Activated T-cell treated with anti-CD3 and anti-CD28 coated beads for 24 hours (primary cell): Measurements from ENCODE around the gene EPB41L1.

Experiments
- DNase-seq: peaks from one replicate; pipeline ENCODE4 v3.0.0-alpha.2; 2020; ENCODE audit warnings: low read depth

The EPB41L1 gene

DNA sequence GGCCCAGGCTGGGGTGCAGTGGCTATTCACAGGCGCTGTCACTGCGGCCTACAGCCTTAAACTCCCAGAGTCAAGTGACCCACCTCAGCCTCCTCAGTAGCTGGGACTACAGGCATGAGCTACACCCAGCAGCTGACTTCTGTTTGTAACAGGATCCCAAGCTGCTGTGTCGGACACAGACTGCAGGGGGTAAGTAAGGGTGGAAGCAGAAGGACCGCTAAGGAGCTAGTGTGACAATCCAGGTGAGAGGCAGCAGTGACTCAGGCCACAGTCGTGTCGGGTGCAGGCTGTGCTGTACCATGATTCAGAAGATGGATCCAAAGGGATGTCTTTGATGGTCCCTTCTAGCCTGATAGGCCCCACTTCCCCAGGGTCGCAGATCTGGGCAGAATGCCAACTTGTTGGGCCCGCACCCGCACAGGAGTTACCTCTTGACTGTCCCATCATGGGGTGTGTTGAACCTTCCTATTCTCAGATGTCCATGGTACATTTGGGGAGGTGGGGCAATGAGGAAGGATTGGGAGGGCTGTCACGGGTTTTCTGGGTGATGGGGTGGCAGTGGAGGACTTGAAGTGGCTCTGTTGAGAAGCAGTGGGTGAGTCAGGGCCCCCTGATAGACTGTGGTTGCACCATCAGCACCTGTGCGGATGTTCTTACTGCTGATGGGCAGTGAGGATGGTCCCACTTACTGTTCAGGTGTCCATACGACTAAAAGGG, 107.0 kb downstream of the EPB41L1 start:
- DNase-seq: no peak

DNA sequence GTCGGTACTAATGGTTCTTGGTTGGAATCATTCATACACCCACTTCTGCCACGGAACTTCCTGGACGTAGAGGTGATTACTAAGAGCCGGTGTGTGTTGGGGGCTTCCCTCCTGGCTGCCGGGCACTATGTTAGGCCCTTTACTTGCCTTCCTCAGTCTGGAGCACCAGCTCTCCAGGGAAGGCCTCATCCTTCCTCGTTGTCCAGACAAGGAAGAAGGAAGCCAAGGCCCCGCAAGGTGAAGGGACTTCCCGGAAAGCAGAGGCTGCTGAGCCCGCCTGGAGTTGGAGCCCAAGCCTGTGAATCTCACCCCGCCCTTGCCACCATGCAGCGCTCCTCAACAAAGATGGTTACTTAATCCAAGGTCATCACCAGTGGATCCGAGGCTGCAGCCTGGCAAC, 107.9 kb downstream of the EPB41L1 start:
- no peak for DNase-seq

DNA sequence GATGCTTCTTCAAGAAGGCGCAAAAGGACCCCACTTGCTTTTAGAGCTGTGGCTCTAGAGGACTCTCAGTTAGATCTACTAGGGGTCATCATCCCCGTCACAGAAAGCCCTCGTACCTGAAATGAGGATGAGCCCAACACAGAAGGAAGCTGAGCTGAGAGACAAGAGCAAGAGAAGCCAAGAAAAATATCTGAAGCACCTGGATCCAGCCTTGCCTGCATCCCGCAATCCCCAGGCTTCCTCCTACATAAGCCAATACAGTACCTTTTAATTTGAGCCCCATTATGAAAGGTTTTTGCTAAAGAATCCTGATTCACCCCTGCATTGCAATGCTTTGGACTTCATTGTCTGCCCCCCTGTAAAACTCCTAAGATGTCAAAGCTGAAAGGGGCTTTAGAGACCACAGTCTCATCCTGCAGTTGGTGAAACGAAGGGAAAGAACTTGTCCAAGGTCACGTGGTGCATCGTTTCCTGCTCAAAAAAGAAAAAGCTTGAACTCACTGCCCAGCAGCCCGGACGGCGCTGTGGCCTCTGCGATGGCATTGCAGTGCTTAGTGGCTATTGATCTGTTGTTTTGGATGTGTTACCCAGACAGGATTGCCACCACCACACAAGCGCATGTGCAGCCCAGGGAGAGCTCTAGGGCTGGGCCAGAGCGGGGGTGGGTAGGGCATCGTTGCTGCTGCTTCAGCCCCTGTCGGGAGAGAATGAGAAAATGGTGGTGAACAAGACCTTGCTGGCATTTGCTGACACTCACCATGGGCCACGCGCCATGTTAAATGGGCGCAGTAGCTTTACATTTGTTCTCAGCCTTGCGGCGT, 110.1 kb downstream of the EPB41L1 start:
- DNase-seq: no peak

DNA sequence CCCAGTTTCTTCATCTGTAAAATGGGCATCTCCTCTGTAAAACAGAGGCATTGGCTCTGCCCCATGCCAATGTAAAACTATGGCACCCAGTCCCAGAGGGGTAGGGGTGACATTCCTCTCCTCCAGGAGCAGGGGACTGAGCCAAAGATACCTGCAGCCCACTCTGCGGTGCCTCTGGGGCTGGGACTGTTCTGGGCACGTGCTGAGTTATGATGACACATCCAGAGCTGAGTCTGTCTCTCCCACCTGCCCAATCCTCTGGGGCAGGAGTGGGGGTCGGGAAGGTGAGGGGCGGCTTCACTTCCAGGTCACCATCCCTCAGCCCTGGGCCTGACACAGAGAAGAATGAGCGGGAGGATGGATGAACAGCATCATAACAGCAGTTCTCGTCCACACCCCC, 111.6 kb downstream of the EPB41L1 start:
- no peak for DNase-seq

DNA sequence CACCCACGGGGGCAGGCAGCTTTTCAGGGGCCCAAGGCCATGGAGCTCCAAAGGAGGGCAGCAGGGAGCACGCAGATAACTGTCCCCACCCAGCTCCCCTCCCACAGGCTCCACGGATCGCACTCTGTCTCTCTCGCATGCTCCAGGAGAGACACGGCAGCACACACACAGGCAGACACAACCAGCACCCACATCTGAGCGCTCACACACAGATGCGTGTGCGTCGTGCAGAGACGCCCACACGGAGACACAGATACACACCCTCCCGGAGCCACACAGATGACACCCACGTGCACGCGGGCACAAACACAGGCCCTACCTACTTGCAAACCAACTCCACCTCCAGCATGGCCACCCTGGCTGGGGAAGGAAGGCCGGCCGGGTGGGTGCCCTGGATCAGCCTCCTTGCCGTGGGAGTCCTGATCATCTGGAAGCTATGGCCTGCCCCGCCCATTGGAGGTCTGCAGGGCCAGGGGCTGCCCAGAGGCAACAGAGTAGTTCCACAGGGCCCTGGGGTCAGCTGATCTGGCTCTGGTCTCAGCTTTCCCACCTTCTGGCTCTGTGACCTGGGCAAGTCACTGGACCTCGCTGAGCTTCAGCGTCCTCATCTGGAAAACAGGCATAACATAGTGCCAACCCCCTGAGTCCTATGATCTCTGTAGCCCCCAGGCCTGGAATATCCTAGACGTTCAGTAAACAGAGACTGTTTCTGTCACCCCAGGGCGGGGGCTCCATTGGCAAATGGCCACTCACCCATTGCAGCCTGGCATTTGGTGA, 113.3 kb downstream of the EPB41L1 start:
- no peak for DNase-seq

DNA sequence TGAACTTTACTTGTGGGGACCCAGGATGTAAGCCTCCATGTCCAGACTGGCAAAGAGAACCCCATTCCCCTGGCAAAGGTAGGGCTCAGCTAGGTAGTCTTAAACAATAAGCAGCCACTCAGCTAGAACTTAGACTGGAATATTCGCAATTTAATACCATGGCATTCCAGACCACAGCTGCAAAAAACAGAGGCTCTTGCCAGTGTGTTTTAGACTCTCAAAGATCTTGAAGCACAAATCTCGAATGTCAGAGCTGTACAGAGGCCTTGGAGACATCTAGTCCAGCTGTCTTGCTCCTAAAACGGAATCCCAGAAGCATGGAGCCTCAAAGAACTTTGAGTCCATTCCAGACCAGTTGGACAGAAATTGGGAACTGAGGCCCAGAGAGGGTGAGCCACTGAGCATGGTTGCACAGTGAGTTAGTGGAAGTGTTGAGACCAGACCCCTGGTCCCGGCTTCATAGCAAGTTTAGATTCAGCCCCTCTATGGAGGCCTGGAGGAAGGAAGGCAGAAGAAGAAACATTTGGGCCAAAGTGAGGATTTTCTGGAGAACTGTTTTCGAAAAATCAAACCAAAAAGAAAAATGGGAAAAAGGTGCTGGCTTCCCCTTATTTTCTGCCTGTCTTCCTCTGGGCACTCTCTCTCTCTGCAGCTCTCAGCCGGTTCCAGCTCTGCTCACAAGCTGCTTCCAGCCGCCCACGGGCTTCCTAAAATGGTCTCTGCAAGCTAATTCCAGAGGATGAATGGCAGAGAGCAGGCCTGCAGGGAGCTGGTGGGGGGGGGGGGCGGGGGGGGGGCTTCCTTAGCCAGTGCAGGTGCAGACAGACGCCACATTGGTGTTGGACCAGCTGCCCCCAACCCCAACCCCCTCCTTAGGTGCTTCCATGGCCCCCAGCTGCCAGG, 114.2 kb downstream of the EPB41L1 start:
- DNase-seq: no peak

DNA sequence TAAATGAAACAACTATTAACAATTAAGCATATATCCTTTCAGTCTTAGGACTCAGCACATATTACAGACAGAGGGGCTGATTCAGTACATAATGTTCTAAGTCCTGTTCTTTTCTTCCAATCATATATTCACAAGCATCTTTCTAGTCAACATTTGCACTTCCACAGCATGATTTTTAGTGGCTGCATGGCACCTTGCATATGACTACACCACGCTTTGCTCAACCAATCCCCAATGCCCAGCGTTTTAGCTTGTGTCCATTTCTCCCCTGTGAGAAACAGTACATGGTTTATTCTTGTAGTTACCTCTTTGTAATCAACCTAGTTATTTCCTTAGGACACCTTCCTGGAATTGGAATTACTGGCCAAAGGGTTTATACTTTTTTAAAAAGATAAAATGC, 115.0 kb downstream of the EPB41L1 start:
- no peak for DNase-seq

DNA sequence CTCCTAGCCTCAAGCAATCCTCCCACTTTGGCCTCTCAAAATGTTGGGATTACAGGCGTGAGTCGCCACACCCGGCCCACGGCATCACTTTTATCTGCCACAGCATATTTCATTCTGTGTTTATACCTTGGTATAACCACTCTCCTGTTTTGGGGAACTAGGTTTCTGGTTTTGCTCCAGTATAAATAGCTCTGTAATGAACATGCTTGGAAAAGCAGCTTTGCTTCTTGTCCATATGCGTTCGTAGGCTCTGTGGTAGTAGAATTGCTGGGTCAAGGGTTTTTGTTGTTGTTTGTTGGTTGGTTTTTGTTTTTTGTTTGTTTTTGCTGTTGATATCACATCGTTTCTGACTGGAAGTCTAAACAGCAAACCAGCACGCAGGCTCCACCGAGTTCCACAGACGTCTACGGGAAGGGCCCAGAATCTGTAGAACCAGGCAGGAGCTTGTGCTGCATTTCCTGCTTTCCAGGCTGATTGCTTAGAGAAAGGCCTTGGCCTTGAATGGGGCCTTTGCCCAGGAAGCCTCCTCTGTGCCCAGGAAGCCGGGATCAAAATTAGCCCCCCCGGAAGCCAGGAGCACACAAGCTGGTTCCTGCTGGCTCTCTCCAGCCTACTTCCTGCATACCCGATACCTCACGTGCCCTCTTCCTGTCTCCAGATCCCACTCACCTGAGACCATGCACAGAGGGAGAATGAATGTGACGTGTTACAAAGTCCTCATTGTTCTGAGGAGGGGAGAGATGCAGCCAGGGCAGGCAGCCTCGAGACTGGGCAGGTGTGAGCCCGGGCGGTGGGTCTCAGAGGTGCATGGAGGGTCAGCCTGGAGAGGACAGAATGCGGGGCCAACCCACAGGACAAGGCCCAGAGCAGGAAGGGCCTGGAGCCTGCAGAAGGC, 116.5 kb downstream of the EPB41L1 start:
- no peak for DNase-seq

DNA sequence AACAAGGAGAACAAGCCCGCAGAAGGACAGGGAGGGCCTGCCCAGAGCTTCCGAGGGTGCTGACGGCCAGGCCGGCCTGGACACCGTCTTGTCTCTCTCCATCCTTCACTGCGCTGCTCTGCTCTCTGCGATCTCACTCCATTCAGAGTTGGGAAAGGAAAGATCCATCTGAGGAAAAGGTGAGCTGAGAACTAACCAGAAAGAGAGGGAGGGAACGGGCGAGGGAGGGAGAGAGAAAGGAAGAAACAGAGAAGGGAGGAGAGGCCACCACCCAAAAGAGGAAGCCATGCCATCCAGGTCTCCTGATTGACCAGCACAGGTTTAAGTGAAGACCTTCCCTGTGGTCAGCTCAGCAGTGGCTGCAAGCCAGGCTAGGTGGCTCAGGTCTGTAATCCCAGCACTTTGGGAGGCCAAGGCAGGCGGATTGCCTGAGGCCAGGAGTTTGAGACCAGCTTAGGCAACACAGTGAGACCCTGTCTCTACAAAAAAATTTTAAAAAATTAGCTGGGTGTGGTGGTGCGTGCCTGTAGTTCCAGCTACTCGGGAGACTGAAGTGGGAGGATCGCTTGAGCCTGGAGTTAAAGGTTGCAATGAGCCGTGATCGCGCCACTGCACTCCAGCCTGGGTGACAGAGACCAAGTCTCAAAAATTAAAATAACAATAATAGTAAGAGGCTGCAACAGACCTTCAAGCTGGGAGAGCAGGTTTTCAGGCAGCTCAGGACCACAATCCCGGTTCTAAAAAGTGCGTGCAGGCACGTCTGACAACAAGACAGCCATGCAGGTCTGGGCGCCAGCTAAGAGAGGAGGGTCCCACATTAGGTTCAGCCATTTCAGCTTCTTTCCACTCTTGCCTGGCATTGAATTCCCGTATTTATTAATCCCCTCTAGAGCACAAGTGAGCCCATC, 117.4 kb downstream of the EPB41L1 start:
- DNase-seq: no peak

DNA sequence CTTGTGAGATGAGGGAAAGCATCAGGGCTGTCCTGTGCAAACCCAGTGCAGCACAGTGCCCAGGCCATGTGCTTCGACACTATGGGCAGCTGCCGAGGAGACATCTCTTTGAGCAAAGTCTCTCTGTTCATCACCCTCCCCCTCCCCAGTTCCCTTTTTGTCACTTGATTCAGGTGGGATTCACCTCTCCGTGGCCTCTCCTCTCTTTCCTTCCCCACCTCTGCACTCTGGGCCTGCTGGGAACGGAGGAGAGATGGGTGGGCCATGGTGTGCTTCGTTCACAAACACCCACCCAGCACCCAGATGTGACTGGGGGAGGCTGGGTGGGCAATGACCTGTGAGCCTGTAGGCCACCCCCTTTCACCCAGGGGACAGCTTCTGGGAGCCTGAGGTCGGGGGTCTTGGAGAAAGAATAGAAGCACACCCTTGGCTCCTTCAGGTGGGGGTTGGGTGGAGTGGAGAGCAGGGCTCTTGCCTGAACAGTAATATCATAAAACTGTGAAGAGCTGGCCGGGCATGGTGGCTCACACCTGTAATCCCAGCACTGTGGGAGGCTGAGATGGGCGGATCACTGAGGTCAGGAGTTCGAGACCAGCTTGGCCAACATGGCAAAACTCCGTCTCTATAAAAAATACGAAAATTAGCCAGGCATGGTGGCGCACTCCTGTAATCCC, 118.1 kb downstream of the EPB41L1 start:
- DNase-seq: no peak

DNA sequence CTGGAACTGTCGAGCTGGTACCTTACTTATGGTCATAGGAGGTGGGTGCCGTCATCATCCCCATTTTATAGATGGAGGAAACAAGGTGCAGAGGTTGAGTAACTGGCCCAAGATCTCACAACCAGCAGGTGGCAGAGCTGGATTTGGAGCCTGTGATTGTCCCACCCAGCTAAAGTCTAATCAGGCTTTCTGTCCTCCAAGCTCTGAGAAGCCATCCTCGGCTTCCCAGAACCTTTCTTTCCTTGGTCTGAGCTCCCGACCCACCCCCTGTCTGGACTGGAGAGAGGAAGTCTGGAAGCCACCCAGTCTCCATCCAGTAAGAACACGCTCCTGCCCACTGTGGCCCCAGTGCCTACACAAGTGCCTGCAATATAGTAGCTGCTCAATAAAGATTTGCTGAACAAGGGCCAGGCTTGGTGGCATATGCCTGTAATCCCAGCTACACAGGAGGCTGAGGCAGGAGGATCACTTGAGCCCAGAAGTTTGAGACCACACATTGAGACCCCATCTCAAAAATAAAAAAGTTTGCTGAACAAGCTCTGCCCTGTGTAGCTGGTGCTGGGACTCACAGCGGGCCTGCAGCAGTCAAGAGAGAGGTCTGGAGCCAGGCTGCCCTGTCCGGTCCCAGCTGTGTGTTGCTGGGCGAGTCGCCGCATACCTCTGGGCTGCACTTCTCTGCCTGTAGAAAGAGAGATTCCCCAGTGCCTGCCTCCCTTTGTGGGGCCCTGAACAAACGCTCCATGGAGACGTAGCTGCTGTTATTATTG, 119.1 kb downstream of the EPB41L1 start:
- DNase-seq: no peak

DNA sequence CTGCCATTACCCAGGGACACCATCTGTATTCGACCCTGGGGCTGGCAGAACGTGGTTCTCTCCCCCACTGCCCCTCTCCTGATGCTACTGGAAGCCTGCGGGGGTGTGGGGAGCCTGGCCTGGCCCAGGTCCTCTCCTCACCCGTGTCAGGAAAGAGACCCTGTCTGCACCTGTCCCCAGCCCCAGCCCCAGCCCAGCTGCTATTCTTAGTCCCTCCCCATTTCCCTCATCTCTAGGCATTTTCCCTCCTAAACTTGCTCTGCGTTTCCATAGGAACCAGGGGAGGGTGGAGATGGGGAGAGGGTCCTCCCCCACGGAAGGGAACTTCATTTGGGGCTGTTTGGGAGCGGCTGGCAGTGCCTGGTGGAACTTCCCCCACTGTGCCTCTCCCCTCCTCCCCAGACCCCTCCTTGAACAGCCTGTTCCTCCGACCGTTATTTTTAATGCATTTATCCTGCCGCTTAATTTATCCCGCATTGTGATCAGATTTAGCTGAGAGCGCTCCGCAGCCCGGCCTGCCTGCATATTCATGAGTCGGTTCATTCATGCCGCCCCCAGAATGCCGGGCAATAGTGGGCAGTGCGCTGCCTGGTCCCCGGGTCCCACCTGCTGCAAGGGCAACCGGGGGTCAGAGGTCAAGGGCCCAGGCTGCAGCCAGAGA, 119.8 kb downstream of the EPB41L1 start:
- DNase-seq: no peak

DNA sequence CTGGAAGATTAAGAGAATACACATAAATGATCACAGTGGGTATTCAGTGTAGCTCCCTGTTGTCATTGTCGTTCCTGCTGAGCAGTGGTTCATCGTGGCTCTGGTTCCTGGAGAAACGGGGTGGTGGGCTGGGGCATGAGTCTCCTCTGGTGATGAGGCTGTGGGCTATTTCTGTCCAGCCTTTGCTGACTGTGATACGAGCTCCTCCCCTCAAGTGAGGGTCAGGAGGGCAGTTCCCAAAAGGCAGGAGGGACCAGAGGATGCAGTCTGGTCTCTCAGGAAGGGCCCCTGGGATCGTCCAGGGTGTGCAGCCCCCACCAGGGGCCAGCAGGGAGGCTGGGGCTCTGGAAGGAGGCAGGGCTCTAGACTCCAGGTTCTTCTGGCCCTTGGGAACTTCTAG, 120.5 kb downstream of the EPB41L1 start:
- no peak for DNase-seq

DNA sequence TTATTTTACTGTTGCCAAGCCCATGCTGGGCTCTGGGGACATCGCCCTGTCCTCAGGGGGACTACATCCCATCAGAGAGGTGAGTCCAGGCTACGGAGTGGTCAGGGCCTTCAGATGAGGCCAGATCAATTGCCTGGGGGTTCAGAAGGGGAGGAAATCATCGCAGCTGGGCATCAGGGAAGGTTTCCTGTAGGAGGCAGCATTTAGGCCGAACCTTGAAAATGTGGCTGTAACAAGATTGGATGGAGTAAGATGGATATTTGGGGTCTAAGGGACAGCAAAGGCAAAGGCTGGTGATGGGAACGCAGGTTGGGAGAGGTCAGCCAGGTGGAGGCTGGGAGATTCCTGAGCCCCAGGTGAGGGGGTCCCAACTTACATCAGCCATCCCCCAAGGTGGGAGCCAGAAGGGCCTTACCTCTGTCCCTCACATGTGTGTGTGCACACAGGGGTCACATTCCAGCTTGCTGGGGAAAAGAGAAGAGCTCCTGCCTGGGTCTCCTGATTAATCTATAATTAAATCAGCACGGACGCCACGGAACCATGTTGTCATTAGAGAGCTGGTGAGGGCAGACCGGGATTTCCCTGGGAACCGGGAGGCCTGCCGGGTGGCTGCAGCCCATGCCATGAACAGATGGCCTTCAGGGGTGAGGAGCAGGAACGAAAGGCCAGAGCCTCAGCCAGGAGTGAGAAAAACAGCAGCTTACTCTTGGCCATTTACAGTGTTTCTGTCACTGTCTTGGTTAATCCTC, 121.1 kb downstream of the EPB41L1 start:
- DNase-seq: no peak

DNA sequence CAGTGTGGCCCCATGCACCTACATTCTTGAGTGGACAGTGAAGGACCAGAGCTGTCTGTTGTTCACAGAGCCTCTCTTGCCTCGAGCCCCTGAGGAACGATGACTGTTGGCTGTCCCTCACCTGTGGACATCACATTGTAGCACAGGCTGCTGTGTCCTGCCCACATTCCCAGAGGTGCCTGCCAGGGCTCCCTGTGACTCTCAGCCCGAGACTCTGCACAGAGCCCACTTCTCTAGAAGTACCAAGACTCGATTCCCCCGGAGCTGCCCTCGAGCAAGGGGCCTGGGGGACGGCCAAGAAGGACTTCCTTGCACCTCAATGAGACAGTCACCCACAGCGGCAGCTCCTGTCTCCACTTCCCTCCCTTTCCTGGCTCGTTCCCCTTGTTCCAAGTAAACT, 123.0 kb downstream of the EPB41L1 start:
- DNase-seq: no peak

DNA sequence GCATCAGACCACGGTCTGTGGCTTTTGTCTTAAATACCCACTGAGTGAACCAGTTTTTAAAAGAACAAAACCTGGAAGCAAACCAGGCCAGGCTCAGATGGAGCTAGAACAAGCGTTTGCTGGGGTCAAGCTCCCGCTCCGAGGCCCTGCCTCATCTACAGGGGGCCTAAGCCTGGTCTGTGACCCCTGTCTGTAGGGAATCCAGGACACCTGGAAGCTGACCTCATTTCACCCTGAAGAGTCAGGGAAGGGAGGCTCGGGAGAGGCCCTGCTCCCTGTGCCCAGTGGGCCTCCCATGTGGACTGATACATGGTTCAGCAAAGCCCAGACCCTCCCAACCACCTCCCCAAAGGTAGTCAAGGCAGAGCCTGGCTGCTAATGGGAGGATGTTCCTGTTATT, 124.8 kb downstream of the EPB41L1 start:
- no peak for DNase-seq

DNA sequence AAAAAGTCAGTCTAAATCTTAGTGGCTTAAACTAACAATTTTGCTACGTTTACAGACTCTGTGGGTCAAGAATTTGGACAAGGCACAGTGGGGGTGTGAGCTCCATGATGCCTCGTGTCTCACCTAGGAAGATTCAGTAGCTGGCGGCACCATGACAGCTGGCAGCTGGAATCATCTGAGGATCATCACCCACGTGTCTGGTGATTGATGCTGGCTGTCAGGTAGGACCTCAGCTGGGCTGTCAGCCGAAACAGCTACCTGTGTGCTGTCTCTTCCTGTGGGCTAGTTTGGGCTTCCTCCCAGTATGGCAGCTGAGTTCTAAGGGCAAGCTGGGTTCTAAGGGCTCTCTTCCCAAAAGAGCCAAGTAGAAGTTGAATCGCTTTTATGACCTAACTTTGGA, 125.2 kb downstream of the EPB41L1 start:
- no peak for DNase-seq
